Gastrocnemius medialis (tissue), 4 donors: Measurements from ENCODE around the gene ZBTB7A.

Source experiments
- POLR2A ChIP-seq, 2 donors: fragments of 450-650 bp; IDR thresholded peaks; one replicate each; pipeline ENCODE4 v1.6.1; 2017; ENCODE audit warnings: antibody characterized with exemption in 2 of 2, mild to moderate bottlenecking in 2 of 2, moderate library complexity in 2 of 2
- TF ChIP-seq, protein P1 (sequence below), 5 experiments: fragments of 450-650 bp in 3 of 5; fragments of 200-600 bp in 2 of 5; sonication (generic) in 2 of 5; IDR thresholded peaks in 4 of 5; conservative IDR thresholded peaks in 1 of 5; 1 replicate in 4 of 5; 2 replicates in 1 of 5; pipeline ENCODE4 v1.5.1; 2016 to 2019; ENCODE audit warnings: antibody characterized with exemption in 5 of 5, mild to moderate bottlenecking in 3 of 5, moderate library complexity in 3 of 5

DNA sequence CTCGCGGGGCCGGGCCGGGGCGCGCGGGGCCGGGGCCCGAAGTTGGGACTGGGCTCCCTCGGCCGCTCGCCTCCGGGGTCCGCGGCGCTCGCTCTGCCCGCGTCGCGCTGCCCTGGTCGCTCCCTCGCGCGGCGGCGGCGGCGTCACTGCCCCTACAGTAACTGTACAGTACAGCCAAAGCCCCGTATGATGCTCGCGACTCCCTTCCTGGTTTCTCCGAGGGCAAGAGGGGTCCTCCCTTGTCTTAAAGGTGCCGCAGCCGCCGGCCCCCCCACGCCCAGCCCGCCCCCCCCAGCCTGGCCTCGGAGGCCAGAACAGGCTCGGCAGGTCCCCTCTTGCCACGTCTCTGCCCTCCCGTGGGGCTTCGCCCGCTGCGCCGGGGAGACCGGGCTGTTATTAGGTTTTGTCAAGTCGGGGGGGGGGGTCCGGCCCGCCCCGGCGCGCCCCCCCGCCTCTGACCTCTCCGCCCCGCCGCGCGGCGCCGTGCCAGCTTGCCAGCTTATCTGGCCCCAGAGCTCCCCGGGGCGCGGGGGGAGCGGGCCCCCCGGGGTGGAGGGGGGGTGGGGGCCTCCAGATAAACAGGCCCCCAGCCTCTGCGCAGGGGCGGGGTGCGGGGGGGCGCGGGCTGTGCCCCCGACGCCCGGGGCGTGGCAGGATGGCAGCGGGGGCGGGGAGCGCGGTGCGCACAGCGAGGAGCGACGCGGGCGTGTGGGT lies at the start of gene ZBTB7A:
- TF ChIP-seq, protein P1, sequence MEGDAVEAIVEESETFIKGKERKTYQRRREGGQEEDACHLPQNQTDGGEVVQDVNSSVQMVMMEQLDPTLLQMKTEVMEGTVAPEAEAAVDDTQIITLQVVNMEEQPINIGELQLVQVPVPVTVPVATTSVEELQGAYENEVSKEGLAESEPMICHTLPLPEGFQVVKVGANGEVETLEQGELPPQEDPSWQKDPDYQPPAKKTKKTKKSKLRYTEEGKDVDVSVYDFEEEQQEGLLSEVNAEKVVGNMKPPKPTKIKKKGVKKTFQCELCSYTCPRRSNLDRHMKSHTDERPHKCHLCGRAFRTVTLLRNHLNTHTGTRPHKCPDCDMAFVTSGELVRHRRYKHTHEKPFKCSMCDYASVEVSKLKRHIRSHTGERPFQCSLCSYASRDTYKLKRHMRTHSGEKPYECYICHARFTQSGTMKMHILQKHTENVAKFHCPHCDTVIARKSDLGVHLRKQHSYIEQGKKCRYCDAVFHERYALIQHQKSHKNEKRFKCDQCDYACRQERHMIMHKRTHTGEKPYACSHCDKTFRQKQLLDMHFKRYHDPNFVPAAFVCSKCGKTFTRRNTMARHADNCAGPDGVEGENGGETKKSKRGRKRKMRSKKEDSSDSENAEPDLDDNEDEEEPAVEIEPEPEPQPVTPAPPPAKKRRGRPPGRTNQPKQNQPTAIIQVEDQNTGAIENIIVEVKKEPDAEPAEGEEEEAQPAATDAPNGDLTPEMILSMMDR (IDR thresholded peaks at IDR 0.05 in 4 of 5, conservative IDR thresholded peaks at IDR 0.05 in 1 of 5), result no peak
- TF ChIP-seq POLR2A (IDR thresholded peaks at IDR 0.05), result peak; percentile 47 to 68
